Measurements from ENCODE around the gene MYO1B.
"Not testable (repeated sequence)": the region's sequence is repeated elsewhere in the genome, so short reads cannot be mapped to it uniquely, and the experiment has no call there.

Gene MYO1B

DNA sequence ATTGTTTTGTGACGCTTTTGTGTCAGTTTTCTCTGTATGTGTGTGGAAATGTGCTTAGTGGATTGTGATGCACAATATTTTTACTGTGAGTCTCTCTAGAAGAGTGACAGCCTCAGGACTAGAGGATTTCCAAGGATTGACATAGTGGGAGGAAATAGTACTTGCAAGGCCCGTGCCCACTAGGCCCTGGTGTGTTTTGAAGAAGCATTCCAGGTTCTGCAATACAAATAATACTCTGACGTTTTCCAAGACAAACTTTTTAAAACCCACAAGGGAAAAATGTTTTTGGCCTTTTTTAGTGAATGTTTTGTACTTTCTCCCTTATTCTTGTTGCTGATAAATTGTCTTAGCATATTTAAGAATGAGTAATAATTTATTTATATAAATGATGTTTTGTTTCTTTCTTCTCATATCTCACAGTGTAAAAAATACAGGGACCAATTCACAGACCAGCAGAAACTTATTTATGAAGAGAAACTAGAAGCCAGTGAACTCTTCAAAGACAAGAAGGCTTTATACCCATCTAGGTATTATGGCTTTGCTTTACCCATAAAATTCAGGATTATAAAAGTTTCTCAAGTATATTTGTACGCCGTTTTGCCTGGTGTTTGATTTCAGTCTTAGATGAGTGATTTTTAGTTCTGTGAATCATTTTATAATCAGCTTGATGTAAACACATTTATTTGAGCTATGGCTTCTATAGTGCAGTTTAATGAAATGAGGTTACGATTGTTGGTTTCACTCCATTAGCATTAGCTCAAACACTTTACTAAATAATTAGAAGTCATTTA lies 165.6 kb downstream of the MYO1B start:
- DNase-seq (ENCODE audit: low spot score): no peak

DNA sequence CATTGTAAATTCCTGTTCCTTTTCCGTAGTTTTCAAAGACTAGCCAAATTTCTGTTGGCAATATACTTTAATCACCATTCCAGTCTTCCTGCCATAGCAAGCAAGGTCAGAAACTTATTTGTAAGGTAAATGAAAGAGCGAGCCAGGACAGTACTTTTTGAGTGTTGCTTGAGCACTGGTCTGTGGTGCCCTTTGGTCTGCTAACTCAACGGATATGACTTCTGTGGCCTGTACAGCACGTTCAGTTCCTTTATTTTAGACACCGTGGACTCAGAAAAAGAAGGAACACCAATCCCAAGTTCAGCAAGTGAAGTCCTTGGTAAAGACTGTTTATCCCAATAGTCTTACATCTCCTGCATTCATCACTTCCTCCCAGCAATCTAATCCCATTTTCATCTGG lies 166.3 kb downstream of the MYO1B start:
- DNase-seq (ENCODE audit: low spot score): no peak

DNA sequence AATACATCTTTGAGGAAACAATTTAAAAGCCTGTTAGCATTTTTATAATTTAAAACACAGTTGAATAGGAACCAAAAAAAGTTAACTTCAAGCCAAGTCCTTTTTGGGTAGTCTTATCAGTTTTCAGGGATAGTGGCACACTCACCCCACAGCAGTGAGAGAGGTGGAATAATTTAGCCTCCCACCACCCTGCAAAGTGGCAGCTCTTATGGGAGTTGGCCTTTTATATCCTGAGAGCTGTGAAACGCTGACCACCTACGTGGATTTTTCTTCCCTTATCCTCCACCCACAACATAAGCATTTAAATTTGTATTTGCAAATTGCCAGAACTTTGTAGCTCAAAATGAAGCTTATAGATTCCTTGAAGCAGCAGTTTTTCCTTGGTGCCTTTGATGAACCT lies 167.1 kb downstream of the MYO1B start:
- no peak for DNase-seq (ENCODE audit: low spot score)

DNA sequence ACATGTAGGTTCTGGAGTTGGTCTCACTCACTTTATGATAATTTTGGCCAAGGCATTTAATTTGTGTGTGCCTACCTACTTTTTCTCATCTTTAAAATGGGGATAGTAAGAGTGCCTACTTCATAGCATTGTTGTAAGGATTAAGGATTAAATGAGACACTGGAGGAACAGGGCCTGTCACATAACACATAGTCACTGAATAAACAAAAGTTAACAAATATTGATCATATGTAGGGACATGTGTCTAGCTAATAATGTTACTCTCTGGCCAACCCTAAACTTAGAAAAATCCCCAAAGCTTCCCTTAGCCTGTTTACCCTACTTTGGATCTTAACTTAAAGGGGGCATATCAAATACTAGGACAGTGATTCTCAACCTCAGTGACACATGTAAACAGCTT lies 169.9 kb downstream of the MYO1B start:
- DNase-seq (ENCODE audit: low spot score): no peak

DNA sequence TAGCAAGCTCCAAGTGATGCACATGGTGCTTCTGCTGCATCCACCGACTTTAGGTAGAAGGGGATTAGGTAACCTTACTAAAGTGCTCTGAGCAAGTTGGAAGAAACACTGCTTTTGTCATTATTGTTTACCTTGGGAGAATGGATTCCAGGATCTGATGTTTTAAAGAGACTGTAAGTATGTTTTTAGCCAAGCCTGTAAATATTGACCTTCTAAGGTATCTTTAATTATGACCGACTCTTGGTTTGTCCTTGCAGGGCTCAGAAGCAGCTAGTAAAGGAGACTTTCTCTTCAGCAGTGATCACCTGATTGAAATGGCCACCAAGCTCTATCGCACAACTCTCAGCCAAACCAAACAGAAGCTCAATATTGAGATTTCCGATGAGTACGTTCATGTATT lies 170.7 kb downstream of the MYO1B start:
- DNase-seq (ENCODE audit: low spot score): no peak

DNA sequence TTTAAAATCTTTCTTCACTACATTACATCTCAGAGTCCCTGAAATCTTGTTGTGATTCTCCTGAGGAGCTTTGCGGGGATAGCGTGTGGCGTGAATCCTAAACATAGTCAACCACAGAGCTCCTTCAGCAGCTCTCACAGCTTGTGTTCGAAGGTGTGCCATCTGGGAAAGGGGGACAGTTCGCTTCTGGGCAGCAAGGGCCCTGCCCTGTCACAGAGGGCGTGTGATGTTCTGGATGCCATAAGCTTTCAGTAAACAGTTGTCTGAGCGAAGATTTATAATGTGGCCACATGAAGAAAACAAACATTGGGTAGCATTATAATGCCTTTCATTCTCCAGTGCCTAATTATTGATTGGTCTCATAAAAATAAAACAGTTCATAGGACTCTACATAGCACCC lies 172.5 kb downstream of the MYO1B start:
- no peak for DNase-seq (ENCODE audit: low spot score)

DNA sequence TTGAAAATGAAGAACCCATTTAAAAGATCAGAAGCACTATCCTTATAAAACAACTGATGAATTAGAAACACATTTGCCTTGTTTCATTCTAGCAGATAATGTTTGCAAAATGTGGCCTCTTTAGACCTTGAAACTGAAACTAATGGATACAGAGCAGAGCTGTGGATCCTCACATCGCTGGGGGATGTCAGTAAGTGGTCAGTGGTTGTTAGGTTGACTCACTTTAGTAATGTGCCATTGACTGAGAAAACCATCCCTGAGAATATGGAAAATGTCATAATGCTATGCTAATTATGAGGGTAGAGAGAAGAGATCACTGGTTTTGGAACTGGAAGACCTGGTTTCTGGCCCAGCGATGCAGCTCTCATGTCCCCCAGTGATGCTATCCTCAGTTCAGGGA lies 176.7 kb downstream of the MYO1B start:
- DNase-seq (ENCODE audit: low spot score): no peak

DNA sequence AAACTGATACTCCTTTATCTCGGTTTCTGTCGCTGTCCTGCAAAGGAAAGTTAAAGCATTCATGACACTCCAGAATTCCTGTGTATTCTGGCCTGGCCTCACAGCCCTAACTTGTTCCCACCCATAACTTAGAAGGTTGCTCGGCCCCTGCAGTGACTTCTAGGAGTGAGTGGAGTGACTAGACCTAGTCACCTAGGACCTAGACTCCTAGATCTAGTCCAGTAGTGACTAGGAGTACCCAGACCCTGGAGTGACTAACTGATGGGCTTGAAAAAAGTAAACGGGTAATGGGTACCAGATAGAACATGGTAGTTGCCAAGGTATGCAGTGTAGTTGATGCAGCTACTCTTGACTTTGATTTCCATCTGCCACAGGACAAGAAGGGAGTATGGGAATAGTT lies 181.8 kb downstream of the MYO1B start:
- no peak for DNase-seq (ENCODE audit: low spot score)

DNA sequence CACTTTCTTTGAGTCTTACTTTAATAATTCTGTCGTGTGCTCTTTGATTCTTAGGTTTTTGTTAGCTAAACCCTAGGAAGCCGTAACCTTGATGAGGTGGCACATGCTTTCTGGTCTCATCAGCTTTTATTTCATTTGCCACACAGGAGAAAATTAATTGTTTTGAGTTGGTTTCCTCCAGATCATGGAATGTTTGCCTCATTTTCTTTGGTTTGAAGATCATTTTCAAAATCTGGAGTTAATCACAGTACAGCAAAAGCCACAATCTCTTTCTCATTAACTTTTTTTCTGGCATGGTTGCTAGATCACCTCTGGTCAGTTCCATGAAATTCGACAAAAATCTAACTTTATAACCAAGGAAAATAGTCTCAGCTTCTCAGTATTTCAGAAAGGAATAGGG lies 182.9 kb downstream of the MYO1B start:
- DNase-seq (ENCODE audit: low spot score): no peak

DNA sequence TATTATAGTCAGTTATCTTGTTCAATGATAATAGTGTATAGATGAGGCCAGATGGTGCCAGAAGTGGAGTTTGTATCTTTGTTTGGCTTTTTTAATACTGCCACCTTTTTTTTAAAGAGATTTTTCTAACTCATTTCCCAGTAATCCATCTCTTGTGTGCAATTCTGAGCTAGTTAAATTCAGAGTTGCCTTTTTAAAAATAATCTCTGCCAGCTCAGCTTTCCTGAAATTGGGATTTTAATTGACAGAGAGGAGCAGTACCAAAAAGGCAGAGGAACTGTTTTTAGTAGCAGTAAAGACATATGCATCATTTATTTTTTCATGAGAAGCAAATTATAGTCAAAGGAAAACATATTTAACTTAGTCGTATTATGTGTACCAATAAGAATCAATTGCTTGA lies 185.3 kb downstream of the MYO1B start:
- DNase-seq (ENCODE audit: low spot score): no peak

DNA sequence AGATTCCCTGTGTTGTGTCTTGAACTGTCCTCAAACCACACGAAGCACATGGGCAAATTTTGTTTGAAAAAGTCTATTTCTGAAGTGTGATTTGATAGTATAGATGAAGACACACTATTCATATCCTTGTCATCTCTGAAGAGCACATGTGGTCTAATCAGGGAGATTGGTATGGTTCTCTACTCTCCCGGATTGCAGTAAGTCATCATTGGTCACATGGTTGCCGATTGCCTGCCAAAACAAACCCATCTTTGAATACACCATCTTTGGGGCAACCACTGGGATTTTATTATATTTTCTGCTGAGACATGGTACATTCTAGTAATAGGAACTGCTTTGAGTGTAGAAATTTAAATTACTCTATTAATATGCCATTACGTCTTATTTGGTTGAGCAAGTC lies 186.9 kb downstream of the MYO1B start:
- no peak for DNase-seq (ENCODE audit: low spot score)

DNA sequence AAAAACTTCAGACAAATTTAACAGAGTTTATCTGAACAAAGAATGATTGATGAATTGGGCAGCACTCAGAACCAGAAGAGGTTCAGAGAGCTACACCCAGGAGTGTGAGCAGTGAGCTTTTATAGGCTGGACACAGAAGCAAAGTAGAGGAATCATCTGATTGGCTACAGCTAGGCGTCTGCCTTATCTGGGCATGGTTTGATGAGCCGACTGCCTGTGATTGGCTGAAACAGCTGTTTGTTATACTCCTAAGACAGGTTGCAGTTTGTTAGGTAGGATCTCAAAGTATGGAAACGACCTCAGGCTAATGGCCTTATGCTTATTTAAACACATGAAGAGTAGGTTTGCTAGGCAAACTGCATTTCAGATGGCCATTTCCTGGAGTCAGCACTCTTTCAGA lies 188.9 kb downstream of the MYO1B start:
- no peak for DNase-seq (ENCODE audit: low spot score)

DNA sequence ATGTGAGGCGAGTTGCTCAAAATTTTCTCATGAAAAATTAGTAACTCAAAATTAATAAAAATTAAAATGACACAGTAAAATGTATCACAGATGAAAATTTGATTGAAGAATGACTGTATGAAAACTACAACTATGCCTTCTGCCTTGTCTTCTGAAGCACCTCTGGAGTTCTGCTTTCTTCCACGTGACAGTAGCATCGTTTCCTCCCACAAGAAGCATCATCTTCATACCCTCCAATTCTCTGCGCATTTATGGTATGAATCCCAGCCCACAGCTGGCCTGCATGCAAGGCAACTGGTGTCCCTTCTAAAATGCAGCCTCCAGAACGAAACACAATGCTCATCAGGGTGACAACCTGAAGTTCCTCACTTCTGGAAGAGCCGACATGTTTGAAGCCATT lies 189.9 kb downstream of the MYO1B start:
- DNase-seq (ENCODE audit: low spot score): no peak

DNA sequence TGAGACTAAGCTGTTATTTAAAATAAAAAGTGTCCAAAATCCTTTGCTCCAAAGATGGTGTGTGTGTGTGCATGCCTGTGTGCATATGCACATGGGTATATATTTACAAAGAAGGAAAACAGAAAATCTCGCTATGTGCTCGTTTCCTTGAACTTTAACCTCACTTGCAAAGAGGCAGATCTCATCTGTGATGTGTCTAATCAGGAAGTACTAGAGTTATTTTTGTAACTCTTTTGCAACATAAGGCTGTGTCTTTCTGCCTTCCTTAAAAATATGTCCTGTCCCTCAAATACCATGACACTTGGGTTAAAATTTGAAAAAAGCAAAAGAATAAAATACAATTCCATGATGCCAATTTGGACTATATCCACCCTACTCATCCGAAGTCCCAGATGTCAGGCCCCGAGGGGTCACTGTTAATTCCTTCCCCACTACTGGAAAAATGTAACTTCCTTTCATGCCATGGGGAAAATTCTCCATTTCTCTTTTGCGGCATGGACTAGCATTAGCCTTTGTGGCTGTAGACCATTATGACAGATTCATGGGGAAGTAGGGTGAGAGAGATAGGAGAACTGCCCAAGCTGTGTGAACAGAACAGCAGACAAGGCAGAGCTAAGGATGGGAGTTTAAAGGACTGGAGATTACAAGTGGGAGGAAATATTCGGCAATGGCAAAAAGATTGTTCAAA lies 191.3 kb downstream of the MYO1B start:
- DNase-seq (ENCODE audit: low spot score): no peak

DNA sequence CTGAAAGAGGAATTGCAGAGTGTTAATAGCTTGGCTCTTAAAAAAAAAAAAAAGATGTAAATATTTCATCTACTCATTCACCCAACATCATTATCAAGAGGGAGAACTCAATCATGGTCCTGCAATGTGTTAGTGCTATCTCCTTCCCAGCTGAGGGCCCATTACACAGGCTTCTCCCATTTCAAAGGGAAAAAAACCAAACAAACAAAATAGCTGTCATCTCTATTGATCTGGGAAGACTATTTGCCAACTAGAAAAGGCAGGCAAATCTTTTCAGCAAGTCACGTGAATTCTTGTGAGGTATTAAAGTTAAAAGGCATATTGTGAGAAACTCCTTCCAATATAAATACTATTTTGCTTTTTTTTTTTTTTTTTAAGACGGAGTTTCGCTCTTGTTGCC lies 194.3 kb downstream of the MYO1B start:
- DNase-seq (ENCODE audit: low spot score): no peak

DNA sequence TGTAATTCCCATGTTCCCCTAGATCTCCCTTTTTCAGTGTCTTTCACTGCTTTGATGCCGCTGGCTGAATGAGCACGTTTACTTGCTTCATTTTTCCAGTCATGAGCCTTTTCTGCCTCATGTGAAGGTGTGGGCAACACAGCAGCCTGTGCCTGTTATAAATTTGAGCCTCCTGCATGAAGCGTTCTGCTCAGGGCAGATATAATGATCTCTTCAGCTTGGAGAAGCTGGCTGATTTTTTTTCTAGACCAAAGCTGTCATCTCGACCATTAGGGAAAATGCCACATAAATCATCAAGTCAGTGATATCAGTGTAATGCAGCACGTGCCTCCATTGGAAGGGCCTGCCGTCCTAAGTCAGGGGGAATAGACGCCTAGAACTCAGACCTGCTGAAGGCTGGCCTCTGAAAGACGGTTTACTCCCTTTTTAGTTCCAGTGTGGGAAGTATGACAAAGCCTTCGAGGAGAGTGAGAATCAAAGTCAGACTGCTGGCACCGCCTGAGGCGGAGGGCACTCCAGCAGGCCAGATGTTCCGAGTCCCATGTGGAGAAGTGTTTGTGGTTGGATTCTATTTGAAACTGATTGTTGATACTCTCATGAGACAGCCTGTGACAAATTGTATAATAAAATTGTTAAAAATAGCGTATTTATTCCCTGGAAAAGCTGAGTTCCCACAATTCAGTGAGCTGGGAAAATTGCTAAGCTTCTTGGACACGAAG lies 196.5 kb downstream of the MYO1B start:
- no peak for DNase-seq (ENCODE audit: low spot score)

DNA sequence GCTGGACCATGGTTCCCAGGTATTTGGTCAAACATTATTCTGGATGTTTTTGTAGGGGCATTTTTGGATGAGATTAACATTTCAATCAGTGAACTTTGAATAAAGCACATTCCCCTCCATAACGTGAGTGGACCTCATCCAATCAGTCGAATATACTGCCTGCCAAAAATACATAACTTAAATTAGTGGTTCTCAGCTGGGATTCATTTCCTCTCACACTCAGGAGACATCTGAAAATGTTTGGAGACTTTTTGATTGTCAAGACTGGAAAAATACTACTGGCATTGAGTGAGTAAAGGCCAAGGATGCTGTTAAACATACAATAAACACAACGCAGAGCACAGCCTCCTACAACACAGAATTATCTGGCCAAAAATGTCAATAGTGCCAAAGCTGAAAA lies 198.2 kb downstream of the MYO1B start:
- no peak for DNase-seq (ENCODE audit: low spot score)

DNA sequence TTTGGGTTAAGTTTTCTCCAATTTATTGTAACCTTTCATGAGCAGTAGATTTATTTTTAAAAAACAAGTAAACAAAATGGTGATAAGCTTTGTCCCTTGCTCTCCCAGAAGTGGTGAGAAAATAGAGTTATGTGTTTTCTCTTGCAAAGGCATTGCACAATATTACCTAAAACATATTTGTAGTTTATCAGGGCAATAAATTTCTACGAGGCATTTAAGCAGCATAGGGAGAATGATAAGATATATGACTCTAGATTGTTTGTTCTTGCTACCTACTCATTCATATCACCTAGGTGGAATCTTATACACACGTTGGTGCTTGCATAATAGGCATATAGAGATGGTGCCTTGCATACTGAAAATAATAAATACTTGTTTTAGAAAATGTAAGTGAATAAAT lies 201.7 kb downstream of the MYO1B start:
- DNase-seq (ENCODE audit: low spot score): no peak

DNA sequence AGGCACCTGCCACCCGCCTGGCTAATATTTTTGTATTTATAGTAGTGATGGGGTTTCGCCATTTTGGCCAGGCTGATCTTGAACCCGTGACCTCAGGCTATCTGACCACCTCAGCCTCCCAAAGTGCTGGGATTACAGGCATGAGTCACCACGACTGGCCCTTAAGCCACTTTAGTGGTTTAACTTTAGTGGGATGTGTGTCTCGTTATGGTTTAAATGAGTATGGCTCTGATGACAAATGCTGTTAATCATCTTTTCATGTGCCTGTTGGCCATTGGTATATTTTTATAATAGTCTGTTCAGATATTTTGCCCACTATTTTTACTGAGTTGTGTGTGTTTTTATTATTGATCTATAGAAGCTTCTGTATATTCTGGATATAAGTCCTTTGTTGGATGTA lies 205.9 kb downstream of the MYO1B start:
- DNase-seq (ENCODE audit: low spot score): no peak

DNA sequence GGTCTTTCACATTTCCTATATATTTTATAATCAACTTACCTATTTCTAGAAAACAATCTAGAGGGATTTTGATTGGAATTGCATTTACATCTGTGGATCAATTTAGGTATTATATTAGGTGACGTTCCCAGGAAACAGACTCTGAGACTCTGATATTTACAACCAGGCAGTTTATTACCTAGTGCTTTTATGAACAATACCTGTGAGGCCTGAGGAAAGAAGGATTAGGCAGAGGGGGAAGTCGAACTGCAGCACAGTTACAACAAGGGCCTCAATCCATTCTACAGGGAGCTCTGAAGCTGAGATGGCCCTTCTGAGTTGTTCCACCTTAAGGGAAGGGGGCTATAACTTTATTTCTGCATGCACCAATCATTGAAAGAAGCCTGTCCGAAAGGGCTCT lies 206.9 kb downstream of the MYO1B start:
- DNase-seq (ENCODE audit: low spot score): no peak

DNA sequence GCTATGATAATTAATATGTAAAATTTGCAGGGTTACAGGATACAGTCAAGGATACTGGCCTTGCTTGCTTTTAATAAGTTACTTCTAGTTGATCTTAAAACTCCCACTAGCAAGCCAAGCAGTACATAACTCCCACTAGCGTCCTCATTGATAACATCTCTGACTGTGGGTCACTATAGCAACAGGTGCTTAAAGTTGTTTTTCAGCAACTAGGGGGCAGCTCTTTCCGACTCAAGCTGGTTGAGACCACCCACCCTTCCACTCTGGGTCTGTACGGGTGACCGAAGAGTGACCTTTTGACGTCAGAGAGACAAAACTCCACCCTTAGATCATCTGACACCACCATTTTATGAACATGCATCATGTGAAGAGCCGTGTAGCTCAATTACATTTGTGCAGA lies 208.6 kb downstream of the MYO1B start:
- no peak for DNase-seq (ENCODE audit: low spot score)

DNA sequence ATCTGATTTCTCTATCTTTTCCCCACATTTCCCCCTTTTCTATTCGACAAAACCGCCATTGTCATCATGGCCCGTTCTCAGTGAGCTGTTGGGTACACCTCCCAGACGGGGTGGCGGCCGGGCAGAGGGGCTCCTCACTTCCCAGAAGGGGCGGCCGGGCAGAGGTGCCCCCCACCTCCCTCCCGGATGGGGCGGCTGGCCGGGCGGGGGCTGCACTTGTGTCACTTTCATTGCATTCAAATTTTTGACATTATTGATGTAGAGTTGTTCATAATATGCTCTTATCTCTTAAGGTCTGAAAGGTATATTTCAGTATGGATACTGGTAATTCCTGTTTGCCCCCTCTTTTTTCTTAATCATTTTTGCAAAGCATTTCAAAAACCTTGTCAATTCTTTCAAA lies 211.3 kb downstream of the MYO1B start:
- not testable (repeated sequence) for DNase-seq (ENCODE audit: low spot score)

DNA sequence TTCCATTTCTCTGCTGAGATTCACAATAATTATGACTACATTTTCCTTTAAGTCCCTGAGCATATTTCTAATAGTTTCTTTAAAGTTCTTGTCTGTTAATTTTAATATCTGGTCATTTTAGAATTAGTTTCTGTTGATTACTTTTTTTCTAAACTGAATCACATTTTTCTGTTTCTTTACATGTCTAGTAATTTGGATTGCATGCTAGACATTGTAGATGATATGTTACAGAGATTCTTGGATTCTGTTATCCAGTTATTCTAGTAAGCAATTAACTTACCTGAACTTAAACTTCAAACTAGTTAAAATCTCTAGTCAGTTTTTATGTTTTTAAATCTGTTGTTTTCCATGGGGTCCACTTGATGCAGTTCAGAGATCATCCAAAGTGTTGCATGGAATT lies 214.0 kb downstream of the MYO1B start:
- no peak for DNase-seq (ENCODE audit: low spot score)
